IMR-90 (cell line): ENCODE results near the gene EIF1. TPM values are rescaled to one million over a fixed set of nuclear protein-coding genes. Genes with fewer than 3 reads are reported as not detected.

Experiments
- ATAC-seq: fragments of 200-7000 bp; cut with Tn5 transposase; 2 replicates; pipeline ENCODE4 v1.9.1; 2020; ENCODE audit warnings: low read depth, mild to moderate bottlenecking, moderate library complexity
- BruUV-seq: library from RNA; stranded (reverse); fragments of 400-500 nt; replicated peaks from 2 replicates; lab custom pipeline; 2021; lab: Mats Ljungman, UMichigan
- CTCF ChIA-PET: fragments of 300-600 bp; formaldehyde crosslinking; extraction: SDS; loops from one replicate; lab custom pipeline; 2021; ENCODE audit warnings: antibody characterized with exemption; lab: Yijun Ruan, JAX
- POLR2A ChIA-PET: fragments of 300-600 bp; sonication (Branson Sonifier 250); formaldehyde crosslinking; loops from one replicate; lab custom pipeline; 2022; ENCODE audit warnings: antibody characterized with exemption; ENCODE audit not compliant: unreplicated experiment; lab: Charles Lee
- DNase-seq: peaks from one replicate; pipeline ENCODE4 v3.0.0; 2013
- H2AFZ ChIP-seq: replicated peaks from 2 replicates; pipeline ENCODE3; 2013; ENCODE audit warnings: low read length, mild to moderate bottlenecking; ENCODE audit not compliant: poor library complexity
- H2AK5ac ChIP-seq: 2 replicates; pipeline ENCODE4 v1.6.1; 2013; ENCODE audit warnings: low read depth, low read length, inconsistent platforms
- H2AK9ac ChIP-seq: replicated peaks from 2 replicates; pipeline ENCODE3; 2013; ENCODE audit warnings: mild to moderate bottlenecking, low read depth, low read length, moderate library complexity; ENCODE audit not compliant: poor library complexity
- H2BK120ac ChIP-seq: 2 replicates; pipeline ENCODE4 v1.6.1; 2013; ENCODE audit warnings: low read depth, low read length, inconsistent platforms
- H2BK15ac ChIP-seq: 3 replicates; pipeline ENCODE4 v1.6.1; 2013; ENCODE audit warnings: low read depth, low read length, inconsistent platforms
- H2BK20ac ChIP-seq: 2 replicates; pipeline ENCODE4 v1.6.1; 2013; ENCODE audit warnings: low read depth, mild to moderate bottlenecking, inconsistent platforms, low read length, moderate library complexity
- H2BK5ac ChIP-seq: 2 replicates; pipeline ENCODE4 v1.6.1; 2013; ENCODE audit warnings: mild to moderate bottlenecking, low read depth, low read length, inconsistent platforms; ENCODE audit not compliant: poor library complexity, severe bottlenecking
- H3K14ac ChIP-seq: replicated peaks from 2 replicates; pipeline ENCODE4 v1.6.1; 2013; ENCODE audit warnings: low read depth, low read length, inconsistent platforms
- H3K18ac ChIP-seq: 2 replicates; pipeline ENCODE4 v1.6.1; 2013; ENCODE audit warnings: low read depth, low read length, control low read depth
- H3K23ac ChIP-seq: 2 replicates; pipeline ENCODE4 v1.6.1; 2013; ENCODE audit warnings: low read depth, low read length, inconsistent platforms
- H3K27ac ChIP-seq: 2 replicates; pipeline ENCODE4 v1.5.1; 2013; ENCODE audit warnings: mild to moderate bottlenecking, control low read depth, low read length; ENCODE audit not compliant: insufficient read depth
- H3K27me3 ChIP-seq: 2 replicates; pipeline ENCODE4 v1.6.1; 2013; ENCODE audit warnings: low read length; ENCODE audit not compliant: control insufficient read depth, insufficient read depth
- H3K36me3 ChIP-seq: 2 replicates; pipeline ENCODE4 v1.6.1; 2013; ENCODE audit warnings: low read length, mixed read lengths; ENCODE audit not compliant: control insufficient read depth, insufficient read depth
- H3K4ac ChIP-seq: 2 replicates; pipeline ENCODE4 v1.6.1; 2013; ENCODE audit warnings: low read depth, low read length, inconsistent platforms
- H3K4me1 ChIP-seq: 2 replicates; pipeline ENCODE4 v1.6.1; 2013; ENCODE audit warnings: low read length, mixed read lengths; ENCODE audit not compliant: control insufficient read depth, insufficient read depth
- H3K4me2 ChIP-seq: 2 replicates; pipeline ENCODE4 v1.6.1; 2013; ENCODE audit warnings: low read depth, mild to moderate bottlenecking, control low read depth, low read length, moderate library complexity
- H3K4me3 ChIP-seq: 2 replicates; pipeline ENCODE4 v1.5.1; 2013; ENCODE audit warnings: low read depth, mild to moderate bottlenecking, control low read depth, low read length, moderate library complexity; ENCODE audit not compliant: insufficient read depth
- H3K56ac ChIP-seq: 2 replicates; pipeline ENCODE4 v1.6.1; 2013; ENCODE audit warnings: low read length, inconsistent platforms; ENCODE audit not compliant: insufficient read depth; ENCODE audit errors: extremely low read depth
- H3K79me1 ChIP-seq, 2 experiments: 2 replicates each; pipeline ENCODE4 v1.6.1; 2013; ENCODE audit warnings: low read length in 2 of 2, inconsistent platforms in 1 of 2, low read depth in 1 of 2
- H3K9ac ChIP-seq: 2 replicates; pipeline ENCODE4 v1.6.1; 2013; ENCODE audit warnings: low read depth, low read length, control low read depth
- H3K9me1 ChIP-seq: 2 replicates; pipeline ENCODE4 v1.6.1; 2013; ENCODE audit warnings: low read length, inconsistent platforms; ENCODE audit not compliant: insufficient read depth
- H3K9me3 ChIP-seq: 2 replicates; pipeline ENCODE4 v1.6.1; 2013; ENCODE audit warnings: low read length; ENCODE audit not compliant: control insufficient read depth, insufficient read depth
- H4K20me1 ChIP-seq: 2 replicates; pipeline ENCODE4 v1.6.1; 2013; ENCODE audit warnings: low read length, inconsistent platforms; ENCODE audit not compliant: insufficient read depth
- H4K5ac ChIP-seq: 2 replicates; pipeline ENCODE4 v1.6.1; 2013; ENCODE audit warnings: mild to moderate bottlenecking, low read depth, low read length, control low read depth
- H4K8ac ChIP-seq, 2 experiments: 2 replicates each; pipeline ENCODE4 v1.6.1; 2013; ENCODE audit warnings: low read depth in 2 of 2, low read length in 2 of 2, control low read depth in 1 of 2, inconsistent platforms in 1 of 2
- H4K91ac ChIP-seq: 2 replicates; pipeline ENCODE4 v1.6.1; 2013; ENCODE audit warnings: low read depth, low read length, inconsistent platforms; ENCODE audit not compliant: insufficient read depth
- RAD21 ChIP-seq: IDR thresholded peaks from 2 replicates; pipeline ENCODE4 v1.6.1; 2012; ENCODE audit warnings: low read length, improper control_type of control experiment
- RFX5 ChIP-seq: IDR thresholded peaks from 2 replicates; pipeline ENCODE4 v1.8.0; 2012; ENCODE audit warnings: low read depth, mild to moderate bottlenecking, low read length, moderate library complexity
- WGBS, 2 experiments: methylation state at CpG; one replicate each; pipeline versions ENCODE4 v1.1.5 to v1.1.7; 2013; ENCODE audit warnings: missing lambda C conversion rate in 2 of 2; ENCODE audit not compliant: insufficient read length in 1 of 2; ENCODE audit errors: extremely low coverage in 2 of 2; 5-methylcytosine and 5-hydroxymethylcytosine counted together
- dilution Hi-C: fragments of 300-500 bp; cut with HindIII; formaldehyde crosslinking; loops from one replicate; pipeline ENCODE4 v1.14.3; 2018; ENCODE audit warnings: low sequenced_read_pairs; ENCODE audit not compliant: unreplicated experiment
- in situ Hi-C: fragments of 300-500 bp; cut with MboI; formaldehyde crosslinking; loops from 3 replicates; pipeline ENCODE4 v1.14.3; 2019; ENCODE audit warnings: low sequenced_read_pairs, inconsistent platforms, mixed read lengths
- intact Hi-C: fragments of 100-400 bp; cut with micrococcal nuclease; formaldehyde crosslinking; loops from 2 replicates; pipeline ENCODE4 v1.10.0; 2022
- polyA plus RNA-seq, 3 experiments: library from polyadenylated mRNA; depleted of rRNA; stranded (reverse); fragments of >200 nt; gene quantifications; 2 replicates each; pipeline ENCODE4 v1.2.3, GENCODE V29; 2012; ENCODE audit warnings: low replicate concordance in 1 of 3
- total RNA-seq: library from RNA; depleted of rRNA; stranded (reverse); fragments of >200 nt; gene quantifications from 2 replicates; pipeline ENCODE4 v1.2.3, GENCODE V29; 2012

Gene EIF1
- total and polyA plus RNA-seq, 2 of the 4 experiments (the other 2 are of a cell fraction) = 89.4 to 381 TPM

- no peak for TF ChIP-seq RFX5
Observed at GRCh38 chr17:41736983-41737679, 48.4 kb downstream of the EIF1 start (continued).

GRCh38 chr17:41737680-41738023 lies 49.0 kb downstream of the EIF1 start:
- Histone ChIP-seq H3K9me1 (no peaks in the 10 kb centered on the region), H4K20me1 (no peaks in the 10 kb centered on the region), H3K4me1 (peaks cover 5% of the 10 kb centered on the region; the same call in 1 of the 2 replicates), H2BK5ac (no peak overlapping the region), H4K5ac (no peak overlapping the region), H2BK15ac (no peak overlapping the region), H3K4me3 (no peak overlapping the region), H3K9ac (no peak overlapping the region), H3K56ac (no peak overlapping the region), H3K4me2 (no peak overlapping the region), H3K79me1 (no peaks in the 10 kb centered on the region), H3K27me3 (peaks cover 43% of the 10 kb centered on the region), H3K36me3 (no peaks in the 10 kb centered on the region), H3K18ac (no peak overlapping the region), H2BK20ac (no peak overlapping the region), H2AK9ac (peak overlapping the region; percentile 89), H4K91ac (no peak overlapping the region), H2AK5ac (peak overlapping the region; percentile 40; the same call in 1 of the 2 replicates), H3K23ac (no peak overlapping the region), H3K9me3 (no peaks in the 10 kb centered on the region), H3K27ac (no peak overlapping the region), H3K4ac (no peak overlapping the region), H4K8ac (no peak overlapping the region), H2BK120ac (no peak overlapping the region), H3K14ac (no peak overlapping the region), H2AFZ (peak overlapping the region; percentile 76)
- DNase-seq (no peak), ATAC-seq (peak; percentile 3; the same call in 1 of the 2 replicates)
- BruUV-seq = no TSS peak
- WGBS, 2 experiments = no CpG with 5 or more reads among the region's 5 CpGs
- intact Hi-C loops (loop anchor here (1.0 to 5.0 kb wide), 3 partner anchors 64 to 222 kb away; partner anchors contain the start of gene KLHL11), dilution Hi-C loops (no loop called here), in situ Hi-C loops (loop anchor here (5.0 to 10.0 kb wide), 2 partner anchors 65 to 227 kb away; partner anchors contain the start of gene CNP)
- no peak for TF ChIP-seq RAD21
- CTCF ChIA-PET = interaction anchor here (1.4 kb wide), 1 partner anchor 64 kb away, joined by 8 read pairs; no protein-coding TSS in a partner anchor
- POLR2A ChIA-PET = no interaction called here
